HEK293 (cell line): ENCODE results near the gene TRIM46.

Source experiments
- ATF2 ChIP-seq: fragments of 450-650 bp; formaldehyde crosslinking; IDR thresholded peaks from 2 replicates; pipeline ENCODE4 v1.5.1; 2016; ENCODE audit warnings: missing biosample characterization, missing genetic modification characterization, low read depth
- BCL11A ChIP-seq: fragments of 450-650 bp; formaldehyde crosslinking; IDR thresholded peaks from 2 replicates; pipeline ENCODE4 v1.5.1; 2016; ENCODE audit warnings: low read depth, missing biosample characterization, missing genetic modification characterization
- GFI1B ChIP-seq: fragments of 450-650 bp; formaldehyde crosslinking; IDR thresholded peaks from 2 replicates; pipeline ENCODE4 v1.5.1; 2016; ENCODE audit warnings: missing biosample characterization, missing genetic modification characterization
- GLI2 ChIP-seq: fragments of 450-650 bp; formaldehyde crosslinking; IDR thresholded peaks from 2 replicates; pipeline ENCODE4; 2017; ENCODE audit warnings: missing biosample characterization, missing genetic modification characterization, low read depth, borderline replicate concordance
- KLF16 ChIP-seq: fragments of 450-650 bp; formaldehyde crosslinking; IDR thresholded peaks from 2 replicates; pipeline ENCODE4 v1.5.1; 2017; ENCODE audit warnings: missing biosample characterization, missing genetic modification characterization
- PRDM1 ChIP-seq: fragments of 450-650 bp; formaldehyde crosslinking; IDR thresholded peaks from 2 replicates; pipeline ENCODE4; 2016; ENCODE audit warnings: missing biosample characterization, missing genetic modification characterization
- RBAK ChIP-seq: fragments of 450-650 bp; formaldehyde crosslinking; IDR thresholded peaks from 2 replicates; pipeline ENCODE4 v1.5.1; 2016; ENCODE audit warnings: missing biosample characterization, missing genetic modification characterization
- ZBTB44 ChIP-seq: fragments of 450-650 bp; IDR thresholded peaks from 2 replicates; pipeline ENCODE4 v1.5.1; 2018; ENCODE audit warnings: missing biosample characterization, mild to moderate bottlenecking, missing genetic modification characterization
- ZFP3 ChIP-seq: fragments of 450-650 bp; formaldehyde crosslinking; IDR thresholded peaks from 2 replicates; pipeline ENCODE4 v1.5.1; 2016; ENCODE audit warnings: low read depth, missing biosample characterization, missing genetic modification characterization
- ZNF133 ChIP-seq: fragments of 450-650 bp; formaldehyde crosslinking; IDR thresholded peaks from 2 replicates; pipeline ENCODE4 v1.5.1; 2016; ENCODE audit warnings: missing biosample characterization, missing genetic modification characterization
- ZNF16 ChIP-seq: fragments of 450-650 bp; formaldehyde crosslinking; IDR thresholded peaks from 2 replicates; pipeline ENCODE4 v1.5.1; 2016; ENCODE audit warnings: low read depth, missing biosample characterization, missing genetic modification characterization
- ZNF175 ChIP-seq: fragments of 450-650 bp; formaldehyde crosslinking; IDR thresholded peaks from 2 replicates; pipeline ENCODE4 v1.5.1; 2016; ENCODE audit warnings: missing biosample characterization, missing genetic modification characterization
- ZNF19 ChIP-seq: fragments of 450-650 bp; formaldehyde crosslinking; IDR thresholded peaks from 2 replicates; pipeline ENCODE4; 2016; ENCODE audit warnings: missing biosample characterization, missing genetic modification characterization, low read depth
- ZNF23 ChIP-seq: fragments of 450-650 bp; formaldehyde crosslinking; IDR thresholded peaks from 2 replicates; pipeline ENCODE4 v1.5.1; 2016; ENCODE audit warnings: missing biosample characterization, missing genetic modification characterization, borderline replicate concordance
- ZNF341 ChIP-seq: fragments of 450-650 bp; formaldehyde crosslinking; IDR thresholded peaks from 2 replicates; pipeline ENCODE4; 2016; ENCODE audit warnings: low read depth, missing biosample characterization, missing genetic modification characterization
- ZNF391 ChIP-seq: fragments of 450-650 bp; formaldehyde crosslinking; IDR thresholded peaks from 2 replicates; pipeline ENCODE4 v1.5.1; 2016; ENCODE audit warnings: low read depth, missing biosample characterization, missing genetic modification characterization, borderline replicate concordance
- ZNF404 ChIP-seq: fragments of 450-650 bp; formaldehyde crosslinking; IDR thresholded peaks from 2 replicates; pipeline ENCODE4 v1.5.1; 2017; ENCODE audit warnings: missing biosample characterization, missing genetic modification characterization
- ZNF449 ChIP-seq: fragments of 450-650 bp; formaldehyde crosslinking; IDR thresholded peaks from 2 replicates; pipeline ENCODE4 v1.5.1; 2017; ENCODE audit warnings: missing biosample characterization, mild to moderate bottlenecking, missing genetic modification characterization, moderate library complexity
- ZNF548 ChIP-seq: fragments of 450-650 bp; formaldehyde crosslinking; IDR thresholded peaks from 2 replicates; pipeline ENCODE4 v1.5.1; 2016; ENCODE audit warnings: missing biosample characterization, missing genetic modification characterization
- ZNF560 ChIP-seq: fragments of 450-650 bp; formaldehyde crosslinking; IDR thresholded peaks from 2 replicates; pipeline ENCODE4 v1.5.1; 2017; ENCODE audit warnings: missing biosample characterization, missing genetic modification characterization, borderline replicate concordance
- ZNF585B ChIP-seq: fragments of 450-650 bp; formaldehyde crosslinking; IDR thresholded peaks from 2 replicates; pipeline ENCODE4 v1.5.1; 2016; ENCODE audit warnings: missing biosample characterization, missing genetic modification characterization
- ZNF654 ChIP-seq: fragments of 450-650 bp; formaldehyde crosslinking; IDR thresholded peaks from 2 replicates; pipeline ENCODE4 v1.5.1; 2016; ENCODE audit warnings: low read depth, missing biosample characterization, missing genetic modification characterization
- ZNF658 ChIP-seq: fragments of 450-650 bp; formaldehyde crosslinking; IDR thresholded peaks from 2 replicates; pipeline ENCODE4; 2016; ENCODE audit warnings: missing biosample characterization, missing genetic modification characterization
- ZNF664 ChIP-seq: fragments of 450-650 bp; formaldehyde crosslinking; IDR thresholded peaks from 2 replicates; pipeline ENCODE4 v1.5.1; 2016; ENCODE audit warnings: missing biosample characterization, missing genetic modification characterization
- ZNF692 ChIP-seq: fragments of 450-650 bp; formaldehyde crosslinking; IDR thresholded peaks from 2 replicates; pipeline ENCODE4 v1.5.1; 2016; ENCODE audit warnings: missing biosample characterization, missing genetic modification characterization
- ZNF76 ChIP-seq: fragments of 450-650 bp; formaldehyde crosslinking; IDR thresholded peaks from 2 replicates; pipeline ENCODE4; 2016; ENCODE audit warnings: low read depth, missing biosample characterization, missing genetic modification characterization, borderline replicate concordance
- ZNF776 ChIP-seq: fragments of 450-650 bp; formaldehyde crosslinking; IDR thresholded peaks from 2 replicates; pipeline ENCODE4 v1.5.0; 2017; ENCODE audit warnings: missing biosample characterization, missing genetic modification characterization, borderline replicate concordance
- ZNF830 ChIP-seq: fragments of 450-650 bp; IDR thresholded peaks from 2 replicates; pipeline ENCODE4 v1.5.0; 2018; ENCODE audit warnings: missing biosample characterization, missing genetic modification characterization, low read depth, mild to moderate bottlenecking, moderate library complexity
- ZSCAN18 ChIP-seq: fragments of 450-650 bp; formaldehyde crosslinking; IDR thresholded peaks from 2 replicates; pipeline ENCODE4 v1.5.1; 2016; ENCODE audit warnings: missing biosample characterization, missing genetic modification characterization
- ZSCAN23 ChIP-seq: fragments of 450-650 bp; formaldehyde crosslinking; IDR thresholded peaks from 2 replicates; pipeline ENCODE4 v1.5.1; 2016; ENCODE audit warnings: missing biosample characterization, missing genetic modification characterization
- TF ChIP-seq, protein P1 (sequence below): fragments of 450-650 bp; formaldehyde crosslinking; IDR thresholded peaks from 2 replicates; pipeline ENCODE4 v1.5.1; 2017; ENCODE audit warnings: missing biosample characterization, missing genetic modification characterization

TRIM46 gene

GRCh38 chr1:155139895-155140629 is 33.6 kb upstream of the TRIM46 start, which contains the start of gene DPM3 (continued):
- no peak for TF ChIP-seq ZNF654
- no peak for TF ChIP-seq PRDM1
- no peak for TF ChIP-seq GLI2
- TF ChIP-seq ZNF19 (tag by site-specific recombination) = no peak
- no peak for TF ChIP-seq RBAK (tag by site-specific recombination)
- TF ChIP-seq ZNF560 = no peak
- TF ChIP-seq ZNF548 = no peak
- TF ChIP-seq ZNF391 = peak; percentile 70; the same call in 1 of the 2 replicates
- no peak for TF ChIP-seq ZFP3
- TF ChIP-seq ZSCAN18 (tag by site-specific recombination) = no peak
- no peak for TF ChIP-seq ZNF664
- TF ChIP-seq, protein P1, sequence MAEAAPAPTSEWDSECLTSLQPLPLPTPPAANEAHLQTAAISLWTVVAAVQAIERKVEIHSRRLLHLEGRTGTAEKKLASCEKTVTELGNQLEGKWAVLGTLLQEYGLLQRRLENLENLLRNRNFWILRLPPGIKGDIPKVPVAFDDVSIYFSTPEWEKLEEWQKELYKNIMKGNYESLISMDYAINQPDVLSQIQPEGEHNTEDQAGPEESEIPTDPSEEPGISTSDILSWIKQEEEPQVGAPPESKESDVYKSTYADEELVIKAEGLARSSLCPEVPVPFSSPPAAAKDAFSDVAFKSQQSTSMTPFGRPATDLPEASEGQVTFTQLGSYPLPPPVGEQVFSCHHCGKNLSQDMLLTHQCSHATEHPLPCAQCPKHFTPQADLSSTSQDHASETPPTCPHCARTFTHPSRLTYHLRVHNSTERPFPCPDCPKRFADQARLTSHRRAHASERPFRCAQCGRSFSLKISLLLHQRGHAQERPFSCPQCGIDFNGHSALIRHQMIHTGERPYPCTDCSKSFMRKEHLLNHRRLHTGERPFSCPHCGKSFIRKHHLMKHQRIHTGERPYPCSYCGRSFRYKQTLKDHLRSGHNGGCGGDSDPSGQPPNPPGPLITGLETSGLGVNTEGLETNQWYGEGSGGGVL (tag by site-specific recombination) = peak; percentile 86
- no peak for TF ChIP-seq ZNF830 (tag by site-specific recombination)
- no peak for TF ChIP-seq ZNF449 (tag by site-specific recombination)
- TF ChIP-seq ZNF341 (tag by site-specific recombination) = peak; percentile 92
- TF ChIP-seq ZNF133 = no peak
- TF ChIP-seq ATF2 = no peak
- TF ChIP-seq ZNF16 (tag by site-specific recombination) = no peak
- no peak for TF ChIP-seq ZNF175 (tag by site-specific recombination)
- TF ChIP-seq GFI1B (tag by site-specific recombination) = no peak
- no peak for TF ChIP-seq ZNF404 (tag by site-specific recombination)
- peak; percentile 97 for TF ChIP-seq ZNF76 (tag by site-specific recombination)
- TF ChIP-seq KLF16 (tag by site-specific recombination) = peak; percentile 71; the same call in 1 of the 2 replicates
- TF ChIP-seq ZNF692 (tag by site-specific recombination) = peak; percentile 88; the same call in 1 of the 2 replicates
- no peak for TF ChIP-seq BCL11A
- TF ChIP-seq ZNF23 (tag by site-specific recombination) = no peak
- no peak for TF ChIP-seq ZNF776
- TF ChIP-seq ZSCAN23 (tag by site-specific recombination) = peak; percentile 68
- no peak for TF ChIP-seq ZNF658
- no peak for TF ChIP-seq ZNF585B (tag by site-specific recombination)
- no peak for TF ChIP-seq ZBTB44
